Pons (tissue), 1 donor: ENCODE measurements around the gene OR4D2.
"Not testable (repeated sequence)": the region's sequence is repeated elsewhere in the genome, so short reads cannot be mapped to it uniquely, and the experiment has no call there.

Experiments
- DNase-seq: peaks from one replicate; pipeline ENCODE4 v3.0.0-alpha.2; 2016; ENCODE audit warnings: low spot score

OR4D2 gene

GRCh38 chr17:58166682-58167081 lies at the start of gene OR4D2:
Gene OR4D2, plus strand, starts transcription at chr17:58166982. Its CDS starts 2,674 bp downstream, at chr17:58169656.
- DNase-seq = no peak

- DNase-seq = no peak
Measured at GRCh38 chr17:58117382-58117781, 49.4 kb upstream of the OR4D2 start.

GRCh38 chr17:58119491-58119890 lies 47.3 kb upstream of the OR4D2 start:
- DNase-seq = no peak

GRCh38 chr17:58120195-58120822 lies 46.5 kb upstream of the OR4D2 start:
- DNase-seq = no peak

- peak; percentile 40 for DNase-seq
Measured at GRCh38 chr17:58121925-58122324, 44.9 kb upstream of the OR4D2 start.

GRCh38 chr17:58127846-58128245 lies 38.9 kb upstream of the OR4D2 start:
- DNase-seq = no peak

- DNase-seq = not testable (repeated sequence)
Measured at GRCh38 chr17:58132697-58133096, 34.1 kb upstream of the OR4D2 start.

GRCh38 chr17:58136669-58137279 lies 30.0 kb upstream of the OR4D2 start:
- no peak for DNase-seq

GRCh38 chr17:58141505-58141904 lies 25.3 kb upstream of the OR4D2 start:
- DNase-seq = no peak

GRCh38 chr17:58143335-58143734 lies 23.4 kb upstream of the OR4D2 start:
- not testable (repeated sequence) for DNase-seq

- DNase-seq = no peak
Measured at GRCh38 chr17:58144801-58145200, 22.0 kb upstream of the OR4D2 start.

- no peak for DNase-seq
Measured at GRCh38 chr17:58147930-58148434, 18.8 kb upstream of the OR4D2 start, which contains the start of gene OR4D1. Gene OR4D1, plus strand, starts transcription at chr17:58148384. Its CDS starts 6,770 bp downstream, at chr17:58155154.

GRCh38 chr17:58148609-58149008 lies 18.2 kb upstream of the OR4D2 start:
- DNase-seq = no peak

GRCh38 chr17:58150394-58150793 lies 16.4 kb upstream of the OR4D2 start:
- DNase-seq = no peak

- DNase-seq = no peak
Measured at GRCh38 chr17:58153046-58153445, 13.7 kb upstream of the OR4D2 start.

GRCh38 chr17:58153671-58154070 lies 13.1 kb upstream of the OR4D2 start:
- DNase-seq = no peak

GRCh38 chr17:58156839-58157803 lies 9.7 kb upstream of the OR4D2 start:
- peak; percentile 1 for DNase-seq

- no peak for DNase-seq
Measured at GRCh38 chr17:58158181-58158580, 8.6 kb upstream of the OR4D2 start.

- no peak for DNase-seq
Measured at GRCh38 chr17:58161566-58161965, 5.2 kb upstream of the OR4D2 start.

GRCh38 chr17:58165981-58166380 lies 801 bp upstream of the OR4D2 start:
- no peak for DNase-seq

- no peak for DNase-seq
Measured at GRCh38 chr17:58170622-58171021, 3.8 kb downstream of the OR4D2 start.

GRCh38 chr17:58172369-58173071 lies 5.7 kb downstream of the OR4D2 start:
- DNase-seq = peak; percentile 24
